Uterus (tissue), 4 donors: ENCODE data around the gene PTGES2. TPM values are rescaled to one million over a fixed set of nuclear protein-coding genes. Genes with fewer than 3 reads are reported as not detected.

Experiments used
- DNase-seq, 2 donors: peaks; one replicate each; pipeline ENCODE4 v3.0.0-alpha.2; 2019 to 2020
- H3K27ac ChIP-seq, 2 donors: fragments of 200-600 bp; sonication (generic); 1 replicate in 1 of 2; 2 replicates in 1 of 2; pipeline ENCODE4 v1.5.1; 2016 to 2018
- H3K27me3 ChIP-seq, 2 donors: fragments of 200-600 bp; sonication (generic); one replicate each; pipeline ENCODE4 v1.5.1; 2018 to 2019; ENCODE audit warnings: control low read depth in 1 of 2
- H3K36me3 ChIP-seq, 2 donors: fragments of 200-600 bp; sonication (generic); one replicate each; pipeline ENCODE4 v1.5.1; 2019; ENCODE audit warnings: control low read depth in 1 of 2
- H3K4me1 ChIP-seq, 2 donors: fragments of 200-600 bp; sonication (generic); one replicate each; pipeline ENCODE4 v1.5.1; 2018 to 2019; ENCODE audit warnings: control low read depth in 1 of 2
- H3K4me3 ChIP-seq, 2 donors: fragments of 200-600 bp; sonication (generic); 1 replicate in 1 of 2; 2 replicates in 1 of 2; pipeline ENCODE4 v1.5.1; 2018 to 2019; ENCODE audit warnings: mild to moderate bottlenecking in 1 of 2
- H3K9me3 ChIP-seq, 2 donors: fragments of 200-600 bp; sonication (generic); one replicate each; pipeline ENCODE4 v1.5.1; 2019; ENCODE audit warnings: control low read depth in 1 of 2
- CTCF ChIP-seq, 4 experiments: fragments of 200-600 bp in 2 of 4; fragments of 450-650 bp in 2 of 4; sonication (generic) in 2 of 4; IDR thresholded peaks; one replicate each; pipeline ENCODE4 v1.5.1; 2016 to 2019; ENCODE audit warnings: antibody characterized with exemption in 4 of 4, mild to moderate bottlenecking in 2 of 4, moderate library complexity in 1 of 4
- POLR2A ChIP-seq, 2 donors: fragments of 450-650 bp; IDR thresholded peaks; one replicate each; pipeline ENCODE4 v1.6.1; 2016; ENCODE audit warnings: antibody characterized with exemption in 2 of 2, mild to moderate bottlenecking in 1 of 2, moderate library complexity in 1 of 2
- intact Hi-C: fragments of 100-400 bp; cut with DNase I; formaldehyde crosslinking; loops from one replicate; pipeline ENCODE4 v1.15.1; 2023; ENCODE audit warnings: low total_unique reads
- total RNA-seq, 4 donors: library from RNA; depleted of rRNA in 3 of 4; stranded (reverse); fragments of >200 nt in 3 of 4; gene quantifications; one replicate each; pipeline versions ENCODE4 v1.1.0 to v1.2.4, GENCODE V29; 2014 to 2023
- donor health status: DM: yes; HTN: yes; CAD: no.

Gene PTGES2
- total RNA-seq, 4 donors from 2014 or later = 21.5 to 173 (median 64.2) TPM

GRCh38 chr9:128118971-128119665 is 8.4 kb downstream of the PTGES2 start:
- intact Hi-C loops = loop anchor here (10.0 kb wide), 1 partner anchor 84 kb away; no protein-coding TSS in a partner anchor
- H3K36me3 ChIP-seq = no peaks in the 10 kb centered on the region
- H3K4me1 ChIP-seq = no peaks in the 10 kb centered on the region
- no peaks in the 10 kb centered on the region for H3K9me3 ChIP-seq
- H3K4me3 ChIP-seq = no peak overlapping the region
- H3K27ac ChIP-seq = no peak overlapping the region
- DNase-seq = peak in 1 of 2 donors; percentile 12
- no peaks in the 10 kb centered on the region for H3K27me3 ChIP-seq
- TF ChIP-seq CTCF (IDR thresholded peaks at IDR 0.05) (no peak), POLR2A (IDR thresholded peaks at IDR 0.05) (no peak)

DNA sequence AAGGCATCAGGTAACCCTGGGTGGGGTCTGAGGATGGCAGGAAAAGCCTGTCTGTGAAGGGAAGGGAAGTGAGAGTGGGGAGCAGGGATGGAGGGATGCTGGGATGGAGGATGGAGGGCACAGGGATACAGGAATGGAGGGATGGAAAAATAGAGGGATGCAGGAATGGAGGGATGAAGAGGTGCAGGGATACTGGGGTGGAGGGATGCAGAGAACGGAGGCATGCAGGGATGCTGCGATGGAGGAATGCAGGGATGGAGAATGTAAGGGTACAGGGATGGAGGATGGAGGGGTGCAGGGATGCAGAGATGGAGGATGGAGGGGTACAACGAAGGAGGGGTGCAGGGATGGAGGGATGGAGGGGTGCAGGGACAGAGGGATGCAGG is 9.1 kb downstream of the PTGES2 start:
- H3K4me1 ChIP-seq = no peaks in the 10 kb centered on the region
- no peak overlapping the region for H3K4me3 ChIP-seq
- TF ChIP-seq CTCF (IDR thresholded peaks at IDR 0.05) (no peak), POLR2A (IDR thresholded peaks at IDR 0.05) (no peak)
- DNase-seq = peak; percentile 4 to 6
- intact Hi-C loops = loop anchor here (10.0 kb wide), 1 partner anchor 84 kb away; no protein-coding TSS in a partner anchor
- no peaks in the 10 kb centered on the region for H3K9me3 ChIP-seq
- H3K27ac ChIP-seq = no peak overlapping the region
- no peaks in the 10 kb centered on the region for H3K27me3 ChIP-seq
- H3K36me3 ChIP-seq = no peaks in the 10 kb centered on the region

GRCh38 chr9:128117613-128118471 is 9.7 kb downstream of the PTGES2 start:
- Histone ChIP-seq H3K9me3 (no peaks in the 10 kb centered on the region), H3K4me1 (no peaks in the 10 kb centered on the region), H3K27ac (peak overlapping the region; percentile 12 to 28), H3K4me3 (no peak overlapping the region), H3K27me3 (no peaks in the 10 kb centered on the region), H3K36me3 (no peaks in the 10 kb centered on the region)
- intact Hi-C loops = loop anchor here (10.0 kb wide), 1 partner anchor 83 kb away; no protein-coding TSS in a partner anchor
- peak; percentile 100 for TF ChIP-seq CTCF (IDR thresholded peaks at IDR 0.05)
- TF ChIP-seq POLR2A (IDR thresholded peaks at IDR 0.05) = peak in 1 of 2 donors; percentile 35
- peak; percentile 94 to 95 for DNase-seq

DNA sequence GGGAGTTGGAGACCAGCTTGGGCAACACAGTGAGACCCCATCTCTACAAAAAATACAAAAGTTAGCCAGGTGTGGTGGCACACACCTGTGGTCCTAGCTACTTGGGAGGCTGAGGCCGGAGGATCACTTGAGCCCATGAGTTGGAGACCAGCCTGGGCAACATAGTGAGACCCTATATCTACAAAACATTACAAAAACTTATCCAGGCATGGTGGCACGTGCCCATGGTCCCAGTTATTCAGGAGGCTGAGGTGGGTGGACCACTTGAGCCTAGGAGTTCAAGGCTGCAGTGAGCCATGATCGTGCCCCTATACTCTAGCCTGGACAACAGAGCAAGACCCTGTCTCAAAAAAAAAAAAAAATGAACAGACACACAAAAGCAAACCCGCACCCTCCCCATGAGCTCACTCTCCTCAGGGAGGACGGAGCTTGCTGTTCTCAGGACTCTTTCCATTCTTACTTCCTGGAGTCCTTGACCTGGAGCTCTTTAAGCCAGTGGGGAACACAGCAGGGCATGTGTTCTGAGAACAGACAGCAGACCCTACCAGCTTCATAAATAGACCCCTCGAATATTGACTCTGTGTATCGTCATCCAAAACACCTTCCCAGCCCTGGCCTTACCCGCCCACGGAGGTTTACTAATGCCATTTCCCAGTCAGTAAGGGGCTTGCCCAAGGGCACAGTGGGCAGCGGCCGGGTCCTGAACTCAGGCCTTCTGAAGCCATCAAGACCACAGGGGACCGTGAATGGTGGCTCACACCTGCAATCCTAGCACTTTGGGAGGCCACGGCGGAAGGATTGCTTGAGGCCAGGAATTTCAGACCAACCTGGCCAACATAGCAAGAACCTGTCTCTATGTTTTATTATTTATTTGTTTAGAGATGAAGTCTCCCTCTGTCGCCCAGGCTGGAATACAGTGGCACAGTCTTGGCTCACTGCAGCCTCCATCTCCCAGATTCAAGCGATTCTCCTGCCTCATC is 11.1 kb downstream of the PTGES2 start:
- DNase-seq = peak; percentile 13 to 18
- Histone ChIP-seq H3K9me3 (no peaks in the 10 kb centered on the region), H3K27me3 (no peaks in the 10 kb centered on the region), H3K27ac (no peak overlapping the region), H3K4me3 (no peak overlapping the region), H3K36me3 (no peaks in the 10 kb centered on the region), H3K4me1 (no peaks in the 10 kb centered on the region)
- intact Hi-C loops = loop anchor here (10.0 kb wide), 1 partner anchor 82 kb away; no protein-coding TSS in a partner anchor
- no peak for TF ChIP-seq CTCF (IDR thresholded peaks at IDR 0.05)
- no peak for TF ChIP-seq POLR2A (IDR thresholded peaks at IDR 0.05)
